HCT116 (cell line): ENCODE data around the gene GNPTG. TPM values are rescaled to one million over a fixed set of nuclear protein-coding genes. Genes with fewer than 3 reads are reported as not detected.
A peak's percentile ranks its signal among the peaks of the same experiment; 100 is the strongest.

ENCODE experiments used
- ATAC-seq: fragments of 200-7000 bp; cut with Tn5 transposase; 2 replicates; pipeline ENCODE4 v1.9.1; 2020; ENCODE audit warnings: mild to moderate bottlenecking, moderate library complexity
- BruUV-seq: library from RNA; stranded (reverse); fragments of 400-500 nt; replicated peaks from 2 replicates; lab custom pipeline; 2021; lab: Mats Ljungman, UMichigan
- CTCF ChIA-PET: fragments of 300-600 bp; sonication (Branson Sonifier 250); formaldehyde crosslinking; loops from one replicate; lab custom pipeline; 2021; ENCODE audit warnings: antibody characterized with exemption; lab: Charles Lee
- POLR2A ChIA-PET: fragments of 300-600, 350-600 bp; sonication (Branson Sonifier 250); formaldehyde crosslinking; loops from one replicate; lab custom pipeline; 2021; ENCODE audit warnings: antibody characterized with exemption; lab: Charles Lee
- RAD21 ChIA-PET, 2 experiments: fragments of 300-600 bp; sonication (Branson Sonifier 250); formaldehyde crosslinking; loops; one replicate each; lab custom pipeline; 2023; ENCODE audit warnings: low total read pairs in 2 of 2; ENCODE audit not compliant: uncharacterized antibody in 2 of 2, unreplicated experiment in 2 of 2, low non-redundant PET in 1 of 2; lab: Charles Lee
- DNase-seq: peaks from one replicate; pipeline ENCODE4 v3.0.0-alpha.2; 2010; ENCODE audit warnings: low read depth, low spot score
- H2AFZ ChIP-seq: fragments of 200-600 bp; shearing (Covaris generic), sonication (generic); 2 replicates; pipeline ENCODE4 v1.6.1; 2017; ENCODE audit warnings: low read depth, mixed run types, mixed read lengths, antibody characterized with exemption, low read length; ENCODE audit not compliant: poor library complexity, severe bottlenecking
- H3K27ac ChIP-seq: 2 replicates; pipeline ENCODE4 v1.5.1; 2012; ENCODE audit warnings: low read depth, low read length
- H3K27me3 ChIP-seq: fragments of 200-600 bp; sonication (generic); 2 replicates; pipeline ENCODE4 v1.6.1; 2016; ENCODE audit warnings: mixed run types, low read length, mixed read lengths; ENCODE audit not compliant: insufficient read depth
- H3K36me3 ChIP-seq, 2 experiments: fragments of 200-500 bp in 1 of 2; fragments of 200-600 bp in 1 of 2; sonication (Bioruptor generic) in 1 of 2; sonication (generic) in 1 of 2; 2 replicates each; pipeline versions ENCODE4 v1.5.1 to v1.6.1; 2014 to 2016; ENCODE audit warnings: low read length in 2 of 2, inconsistent platforms in 1 of 2, mixed read lengths in 1 of 2, mixed run types in 1 of 2; ENCODE audit not compliant: insufficient read depth in 2 of 2, control insufficient read depth in 1 of 2
- H3K4me1 ChIP-seq, 2 experiments: fragments of 200-600 bp in 1 of 2; sonication (generic) in 1 of 2; 2 replicates each; pipeline versions ENCODE4 v1.5.1 to v1.6.1; 2012 to 2017; ENCODE audit warnings: low read length in 2 of 2, inconsistent platforms in 1 of 2, mild to moderate bottlenecking in 1 of 2, mixed read lengths in 1 of 2, mixed run types in 1 of 2, moderate library complexity in 1 of 2; ENCODE audit not compliant: insufficient read depth in 2 of 2, control insufficient read depth in 1 of 2
- H3K4me2 ChIP-seq: fragments of 200-600 bp; sonication (generic); 2 replicates; pipeline ENCODE4 v1.6.1; 2017; ENCODE audit warnings: mixed run types, low read length, mixed read lengths
- H3K4me3 ChIP-seq, 2 experiments: fragments of 200-600 bp in 1 of 2; sonication (generic) in 1 of 2; replicated peaks in 1 of 2; 2 replicates each; pipeline ENCODE4 v1.5.1; 2011 to 2016; ENCODE audit warnings: low read length in 2 of 2, control low read depth in 1 of 2, low read depth in 1 of 2, mild to moderate bottlenecking in 1 of 2, mixed read lengths in 1 of 2, mixed run types in 1 of 2
- H3K79me2 ChIP-seq: fragments of 200-600 bp; sonication (generic); 2 replicates; pipeline ENCODE4 v1.6.1; 2017; ENCODE audit warnings: mild to moderate bottlenecking, mixed run types, low read length, moderate library complexity, mixed read lengths; ENCODE audit not compliant: insufficient read depth
- H3K9ac ChIP-seq: fragments of 200-600 bp; sonication (generic); 2 replicates; pipeline ENCODE4 v1.6.1; 2016; ENCODE audit warnings: low read length, mixed read lengths
- H3K9me2 ChIP-seq: fragments of 200-600 bp; sonication (generic), shearing (Covaris generic); 2 replicates; pipeline ENCODE4 v1.6.1; 2017; ENCODE audit warnings: mixed run types, mild to moderate bottlenecking, moderate library complexity; ENCODE audit not compliant: insufficient read depth
- H3K9me3 ChIP-seq, 2 experiments: fragments of 200-500 bp in 1 of 2; fragments of 200-600 bp in 1 of 2; sonication (Bioruptor generic) in 1 of 2; sonication (generic) in 1 of 2; 2 replicates each; pipeline ENCODE4 v1.6.1; 2014 to 2017; ENCODE audit warnings: low read length in 2 of 2, mixed read lengths in 2 of 2, inconsistent platforms in 1 of 2, low read depth in 1 of 2, mild to moderate bottlenecking in 1 of 2, mixed run types in 1 of 2, moderate library complexity in 1 of 2; ENCODE audit not compliant: control insufficient read depth in 1 of 2, insufficient read depth in 1 of 2
- H4K20me1 ChIP-seq: fragments of 200-600 bp; sonication (generic), shearing (Covaris generic); 2 replicates; pipeline ENCODE4 v1.6.1; 2017; ENCODE audit warnings: mixed run types, mild to moderate bottlenecking, moderate library complexity; ENCODE audit not compliant: insufficient read depth
- EZH2 ChIP-seq: fragments of 200-600 bp; sonication (generic); IDR thresholded peaks from 2 replicates; pipeline ENCODE4 v1.6.1; 2017; ENCODE audit warnings: antibody characterized with exemption, mixed run types
- JUND ChIP-seq: IDR thresholded peaks from 2 replicates; pipeline ENCODE4 v1.6.1; 2012
- MAX ChIP-seq: IDR thresholded peaks from 2 replicates; pipeline ENCODE4 v1.6.1; 2012
- POLR2AphosphoS5 ChIP-seq: IDR thresholded peaks from 2 replicates; pipeline ENCODE4 v1.6.1; 2011; ENCODE audit warnings: mild to moderate bottlenecking, low read depth, low read length, moderate library complexity
- SRF ChIP-seq: IDR thresholded peaks from 2 replicates; pipeline ENCODE4 v1.6.1; 2012; ENCODE audit warnings: low read depth
- TCF7L2 ChIP-seq: IDR thresholded peaks from 2 replicates; pipeline ENCODE4 v1.7.0; 2011; ENCODE audit warnings: borderline replicate concordance, inconsistent platforms; ENCODE audit not compliant: insufficient read depth, insufficient read length; ENCODE audit errors: extremely low read depth
- intact Hi-C: fragments of 100-400 bp; cut with micrococcal nuclease; formaldehyde crosslinking; loops from 2 replicates; pipeline ENCODE4 v1.10.0; 2022
- total RNA-seq: library from RNA; stranded (reverse); gene quantifications from one replicate; pipeline ENCODE4 v1.2.1, GENCODE V29; 2021; ENCODE audit not compliant: unreplicated experiment
- TF ChIP-seq, protein P1 (sequence below): IDR thresholded peaks from 2 replicates; pipeline ENCODE4 v1.6.1; 2012

Gene GNPTG
- total RNA-seq, 1 experiment from 2014 or later: 35.2 TPM

DNA sequence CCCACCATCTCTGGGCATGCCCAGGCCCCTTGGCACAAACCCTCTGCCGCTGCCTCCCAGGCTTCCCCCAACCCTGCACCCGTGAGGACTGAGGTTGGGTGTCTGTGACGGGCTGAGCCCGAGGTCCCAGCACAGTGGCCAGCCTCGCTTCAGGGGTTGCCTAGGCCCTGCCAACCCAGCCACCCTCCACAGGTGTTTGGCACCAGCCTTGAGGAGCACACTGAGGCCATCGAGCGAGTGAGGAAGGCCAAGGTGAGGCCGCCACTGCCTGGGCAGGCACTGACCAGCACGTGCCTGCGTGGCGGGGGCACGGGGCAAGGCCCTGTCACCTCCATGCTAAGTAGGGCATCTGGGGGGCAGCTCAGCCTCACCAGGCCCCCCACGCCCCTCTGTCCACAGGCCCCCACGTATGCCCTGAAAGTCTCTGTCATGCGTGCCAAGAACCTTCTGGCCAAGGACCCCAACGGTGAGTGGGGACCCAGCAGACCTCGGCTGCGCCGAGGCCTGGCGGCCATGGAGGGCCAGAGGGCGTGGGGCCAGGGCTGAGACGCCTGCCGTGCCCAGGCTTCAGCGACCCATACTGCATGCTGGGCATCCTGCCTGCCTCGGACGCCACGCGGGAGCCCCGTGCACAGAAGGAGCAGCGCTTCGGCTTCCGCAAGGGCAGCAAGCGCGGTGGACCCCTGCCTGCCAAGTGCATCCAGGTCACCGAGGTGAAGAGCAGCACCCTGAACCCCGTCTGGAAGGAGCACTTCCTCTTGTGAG lies 10.8 kb upstream of the GNPTG start:
- Histone ChIP-seq H3K4me3 (no peak overlapping the region), H3K36me3 (no peaks in the 10 kb centered on the region), H3K27me3 (no peaks in the 10 kb centered on the region), H3K9me2 (no peaks in the 10 kb centered on the region), H3K79me2 (no peaks in the 10 kb centered on the region), H3K4me1 (peaks cover 9 to 20% of the 10 kb centered on the region in 2 experiments; a peak in 3 of 4 replicates), H3K9me3 (no peaks in the 10 kb centered on the region), H3K27ac (no peak overlapping the region), H2AFZ (no peak overlapping the region), H4K20me1 (no peaks in the 10 kb centered on the region), H3K4me2 (no peak overlapping the region), H3K9ac (no peak overlapping the region)
- POLR2A ChIA-PET: no interaction called here
- no TSS peak for BruUV-seq
- TF ChIP-seq MAX: no peak
- no peak for TF ChIP-seq EZH2
- CTCF ChIA-PET: no interaction called here
- intact Hi-C loops: no loop called here
- RAD21 ChIA-PET: no interaction called here
- ATAC-seq: no peak
- DNase-seq: no peak

DNA sequence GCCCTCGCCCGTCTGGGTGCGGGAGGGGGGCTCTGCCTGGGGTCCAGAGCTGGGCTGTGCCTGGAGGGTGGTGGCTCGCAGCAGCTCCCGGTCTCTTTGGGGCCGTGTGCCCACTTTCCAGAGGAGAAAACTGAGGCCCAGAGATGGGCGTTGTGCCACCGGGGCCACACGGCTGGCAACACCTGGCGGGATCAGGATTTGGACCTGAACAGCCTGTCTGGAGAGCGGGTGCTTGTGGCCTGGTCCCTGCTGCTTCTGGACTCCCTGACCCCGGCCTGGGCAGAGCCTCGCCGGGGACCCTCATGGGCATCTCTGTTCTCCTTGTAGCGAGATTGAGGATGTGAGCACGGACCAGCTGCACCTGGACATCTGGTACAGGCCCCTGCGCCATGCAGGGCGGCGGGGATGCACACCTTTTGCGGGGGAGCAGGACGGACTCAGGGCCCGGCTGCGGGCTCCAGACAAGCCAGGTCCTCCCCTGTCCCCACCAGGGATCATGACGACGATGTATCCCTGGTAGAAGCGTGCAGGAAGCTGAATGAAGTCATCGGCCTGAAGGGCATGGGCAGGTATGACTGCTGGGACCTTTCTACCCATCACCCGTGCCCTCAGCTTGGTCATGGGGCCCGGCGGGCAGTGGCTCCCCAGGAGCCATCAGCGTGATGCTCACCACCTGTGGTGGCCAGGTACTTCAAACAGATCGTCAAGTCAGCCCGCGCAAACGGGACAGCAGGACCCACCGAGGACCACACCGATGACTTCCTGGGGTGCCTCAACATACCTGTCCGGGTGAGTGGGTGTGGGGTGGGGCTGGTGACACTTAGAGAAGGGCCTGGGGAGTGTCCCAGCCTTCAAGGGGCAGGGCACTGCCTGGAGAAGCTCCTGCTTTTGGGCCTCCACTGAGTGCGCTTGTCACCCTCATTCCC lies 10.0 kb upstream of the GNPTG start:
- DNase-seq (no peak), ATAC-seq (no peak)
- Histone ChIP-seq H3K4me1 (peaks cover 9 to 20% of the 10 kb centered on the region in 2 experiments; a peak in 3 of 4 replicates), H3K79me2 (no peaks in the 10 kb centered on the region), H3K36me3 (no peaks in the 10 kb centered on the region), H3K4me3 (no peak overlapping the region), H3K27ac (no peak overlapping the region), H3K9me2 (no peaks in the 10 kb centered on the region), H3K27me3 (no peaks in the 10 kb centered on the region)
- ChIA-PET CTCF (no interaction called here), RAD21 (no interaction called here)
- TF ChIP-seq POLR2AphosphoS5 (no peak), SRF (no peak), JUND (no peak), TCF7L2 (no peak), EZH2 (no peak)
- TF ChIP-seq, protein P1, sequence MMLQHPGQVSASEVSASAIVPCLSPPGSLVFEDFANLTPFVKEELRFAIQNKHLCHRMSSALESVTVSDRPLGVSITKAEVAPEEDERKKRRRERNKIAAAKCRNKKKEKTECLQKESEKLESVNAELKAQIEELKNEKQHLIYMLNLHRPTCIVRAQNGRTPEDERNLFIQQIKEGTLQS: no peak
- TF ChIP-seq, all 23 proteins: peak for 0
- no TSS peak for BruUV-seq
- intact Hi-C loops: no loop called here
- Histone ChIP-seq H3K4me2 (peak overlapping the region; percentile 59), H3K9me3 (no peaks in the 10 kb centered on the region), H4K20me1 (no peaks in the 10 kb centered on the region), H2AFZ (no peak overlapping the region), H3K9ac (no peak overlapping the region)
- POLR2A ChIA-PET: interaction anchor here (1.2 kb wide), 1 partner anchor 8 kb away, joined by 10 read pairs; the partner anchor contains the start of gene BAIAP3
